K562 (cell line): ENCODE measurements around the gene TLDC2. TPM values are rescaled to one million over a fixed set of nuclear protein-coding genes. Genes with fewer than 3 reads are reported as not detected.

ENCODE experiments used
- ARHGAP35 ChIP-seq: fragments of 450-650 bp; IDR thresholded peaks from 2 replicates; pipeline ENCODE4 v1.6.1; 2018; ENCODE audit not compliant: partially characterized antibody
- ATF1 ChIP-seq, 2 experiments: fragments of 450-650 bp in 1 of 2; IDR thresholded peaks; 2 replicates each; pipeline ENCODE4 v1.6.1; 2016; ENCODE audit warnings: missing compliant biosample characterization in 1 of 2, missing genetic modification characterization in 1 of 2
- CLOCK ChIP-seq: fragments of 250-450 bp; sonication (Bioruptor Pico); IDR thresholded peaks from 2 replicates; pipeline ENCODE4 v1.4.0; 2020; ENCODE audit warnings: mild to moderate bottlenecking, moderate library complexity, borderline replicate concordance
- ESRRA ChIP-seq: fragments of 450-650 bp; IDR thresholded peaks from 2 replicates; pipeline ENCODE4 v1.6.1; 2014; ENCODE audit warnings: low read depth, mild to moderate bottlenecking, moderate library complexity, borderline replicate concordance
- GABPA ChIP-seq: fragments of 200-800 bp; sonication (Bioruptor generic); conservative IDR thresholded peaks from 2 replicates; pipeline ENCODE4 v1.6.1; 2016; ENCODE audit warnings: low read depth, missing genetic modification characterization, missing compliant biosample characterization
- HBP1 ChIP-seq: fragments of 450-650 bp; formaldehyde crosslinking; IDR thresholded peaks from 2 replicates; pipeline ENCODE4 v1.4.0; 2022; ENCODE audit warnings: missing genetic modification characterization
- HDAC1 ChIP-seq, 2 experiments: fragments of 450-650 bp; IDR thresholded peaks; 2 replicates each; pipeline ENCODE4 v1.6.1; 2016 to 2017; ENCODE audit warnings: inconsistent platforms in 1 of 2, mild to moderate bottlenecking in 1 of 2, moderate library complexity in 1 of 2
- MTF1 ChIP-seq: fragments of 250-450 bp; sonication (Bioruptor Pico); IDR thresholded peaks from 2 replicates; pipeline ENCODE4 v1.9.0; 2021; ENCODE audit warnings: moderate library complexity, mild to moderate bottlenecking, inconsistent platforms, borderline replicate concordance
- NR2C2 ChIP-seq, 2 experiments: fragments of 200-800 bp in 1 of 2; sonication (Bioruptor generic) in 1 of 2; sonication (generic) in 1 of 2; formaldehyde crosslinking in 1 of 2; IDR thresholded peaks; 2 replicates each; pipeline versions ENCODE4 v1.6.1 to v1.8.0; 2016 to 2022; ENCODE audit warnings: mild to moderate bottlenecking in 1 of 2, missing compliant biosample characterization in 1 of 2, missing genetic modification characterization in 1 of 2, missing genetic modification reagents in 1 of 2
- PRDM10 ChIP-seq: fragments of 450-650 bp; IDR thresholded peaks from 2 replicates; pipeline ENCODE4 v1.6.1; 2018; ENCODE audit not compliant: partially characterized antibody
- RB1 ChIP-seq: fragments of 450-650 bp; IDR thresholded peaks from 2 replicates; pipeline ENCODE4 v1.6.1; 2017; ENCODE audit warnings: low read depth, mild to moderate bottlenecking
- SMARCE1 ChIP-seq: fragments of 450-650 bp; IDR thresholded peaks from 2 replicates; pipeline ENCODE4 v1.7.1; 2016; ENCODE audit warnings: mild to moderate bottlenecking
- TEAD2 ChIP-seq: fragments of 450-650 bp; IDR thresholded peaks from 2 replicates; pipeline ENCODE4 v1.6.1; 2016; ENCODE audit warnings: missing genetic modification characterization, control low read depth, missing compliant biosample characterization
- U2AF2 ChIP-seq: fragments of 200-400 bp; formaldehyde crosslinking; optimal IDR thresholded peaks from 2 replicates; pipeline ENCODE3; 2017; ENCODE audit warnings: low read depth, mild to moderate bottlenecking, low read length
- ZBED1 ChIP-seq: IDR thresholded peaks from 2 replicates; pipeline ENCODE4 v1.6.1; 2014
- ZFP30 ChIP-seq: fragments of 250-450 bp; sonication (Bioruptor Pico); IDR thresholded peaks from 2 replicates; pipeline ENCODE4 v1.8.0; 2022; ENCODE audit warnings: moderate library complexity, mild to moderate bottlenecking, inconsistent platforms, borderline replicate concordance
- ZNF512 ChIP-seq: IDR thresholded peaks from 2 replicates; pipeline ENCODE4 v1.6.1; 2016; ENCODE audit warnings: missing genetic modification characterization, missing compliant biosample characterization
- polyA plus RNA-seq, 8 experiments: library from polyadenylated mRNA; depleted of rRNA in 4 of 8; stranded (reverse) in 5 of 8; unstranded in 3 of 8; fragments of >200 nt; fragmentation: Nextera tagmentation in 2 of 8; fragmentation: Illumina TruSeq in 1 of 8; extraction: Ambion mirVana in 2 of 8; extraction: Trizol in 1 of 8; gene quantifications; 2 replicates each; pipeline versions ENCODE4 v1.2.1 to v1.2.3, GENCODE V29; 2011 to 2014; ENCODE audit warnings: inconsistent platforms in 1 of 8, missing spikeins in 1 of 8
- total RNA-seq, 7 experiments: library from RNA; depleted of rRNA in 6 of 7; stranded (reverse); fragments of >200 nt in 6 of 7; fragmentation: Illumina TruSeq in 2 of 7; extraction: Trizol in 2 of 7; gene quantifications; 2 replicates each; pipeline versions ENCODE4 v1.2.1 to v1.2.3, GENCODE V29; 2011 to 2021; ENCODE audit warnings: low replicate concordance in 1 of 7

TLDC2 gene
- total and polyA plus RNA-seq, 9 of the 15 experiments (the other 6 are each of a cell fraction or from before 2014, with no cell fraction given): not detected

GRCh38 chr20:36865076-36865860 is 10.7 kb upstream of the TLDC2 start (continued):
- TF ChIP-seq PRDM10 (no peak), U2AF2 (no peak), NR2C2 (CRISPR knock-in tag; IDR thresholded peaks at IDR 0.05) (no peak), NR2C2 (tag; IDR thresholded peaks at IDR 0.05) (no peak), RB1 (no peak), MTF1 (no peak), GABPA (tag) (no peak), ZBED1 (no peak), ZNF512 (tag) (peak; percentile 94), ATF1 (CRISPR knock-in tag; IDR thresholded peaks at IDR 0.05) (no peak), ATF1 (tag; IDR thresholded peaks at IDR 0.05) (no peak), ZFP30 (CRISPR knock-in tag) (no peak), ARHGAP35 (peak; percentile 11), SMARCE1 (peak; percentile 35; the same call in 1 of the 2 replicates), CLOCK (CRISPR knock-in tag) (no peak), HBP1 (0 out of 2 replicates have a peak, but pooled peaks have one; percentile 24), TEAD2 (tag) (no peak), ESRRA (no peak), HDAC1 (IDR thresholded peaks at IDR 0.05) (peak in 1 of 2 experiments; percentile 53; a peak in 1 of 4 replicates)
